Motor neuron (in vitro differentiated cells): Measurements from ENCODE around the gene LRRC3C. TPM values are rescaled to one million over a fixed set of nuclear protein-coding genes. Genes with fewer than 3 reads are reported as not detected.

Experiments used
- ATAC-seq, 8 experiments: fragments of 200-7000 bp; cut with Tn5 transposase; replicated peaks in 6 of 8; 2 replicates each; pipeline ENCODE4 v1.8.0; 2021; ENCODE audit warnings: mild to moderate bottlenecking in 8 of 8, moderate library complexity in 8 of 8
- H3K27ac ChIP-seq, 2 donors: fragments of 250-450 bp; sonication (Bioruptor Pico); 2 replicates each; pipeline ENCODE4 v1.9.0; 2021; ENCODE audit warnings: antibody characterized with exemption in 2 of 2, mild to moderate bottlenecking in 2 of 2, moderate library complexity in 1 of 2
- H3K4me1 ChIP-seq, 2 donors: fragments of 250-450 bp; sonication (Bioruptor Pico); replicated peaks in 1 of 2; 2 replicates each; pipeline ENCODE4 v1.6.1; 2021; ENCODE audit warnings: antibody characterized with exemption in 2 of 2, mild to moderate bottlenecking in 2 of 2, moderate library complexity in 1 of 2
- H3K4me3 ChIP-seq, 5 donors: fragments of 250-450 bp; sonication (Bioruptor Pico); 2 replicates each; pipeline ENCODE4 v1.9.0; 2021; ENCODE audit warnings: antibody characterized with exemption in 5 of 5, mild to moderate bottlenecking in 5 of 5, moderate library complexity in 4 of 5
- WGBS, 10 experiments: fragments of 450-650 bp; shearing (Covaris generic); methylation state at CpG; one replicate each; pipeline ENCODE4 v1.0.0; 2022; 5-methylcytosine and 5-hydroxymethylcytosine counted together
- in situ Hi-C, 9 experiments: fragments of 400-800 bp; cut with MboI; loops; one replicate each; pipeline ENCODE4 v1.15.0; 2021; ENCODE audit warnings: low sequenced_read_pairs in 9 of 9, low pct_unique_long_range_greater_than_20kb in 2 of 9; ENCODE audit not compliant: unreplicated experiment in 9 of 9
- total RNA-seq, 8 experiments: library from RNA; unstranded; fragments of 300-600 nt; gene quantifications; 2 replicates each; pipeline versions ENCODE4 v1.2.3 to v1.2.4, GENCODE V29; 2022

The LRRC3C gene
- total RNA-seq, 8 experiments from 2014 or later, result 0.52 TPM; not detected in 7

GRCh38 chr17:39926588-39927100 lies 888 bp upstream of the LRRC3C start:
- 0 to 42% (median 2%) methylated on average over 1 to 8 of the region's 15 CpGs; no CpG with 5 or more reads in 5 of the 10 experiments for WGBS, 10 experiments
- peak in 7 of 8 experiments; percentile 7 to 44 (median 38) for ATAC-seq
- peak overlapping the region; percentile 72 to 96 (median 92) for H3K4me3 ChIP-seq
- H3K4me1 ChIP-seq, result peaks cover 13 to 17% of the 10 kb centered on the region in 2 donors
- peak overlapping the region; percentile 87 to 92 for H3K27ac ChIP-seq
- in situ Hi-C loops, result no loop called here

DNA sequence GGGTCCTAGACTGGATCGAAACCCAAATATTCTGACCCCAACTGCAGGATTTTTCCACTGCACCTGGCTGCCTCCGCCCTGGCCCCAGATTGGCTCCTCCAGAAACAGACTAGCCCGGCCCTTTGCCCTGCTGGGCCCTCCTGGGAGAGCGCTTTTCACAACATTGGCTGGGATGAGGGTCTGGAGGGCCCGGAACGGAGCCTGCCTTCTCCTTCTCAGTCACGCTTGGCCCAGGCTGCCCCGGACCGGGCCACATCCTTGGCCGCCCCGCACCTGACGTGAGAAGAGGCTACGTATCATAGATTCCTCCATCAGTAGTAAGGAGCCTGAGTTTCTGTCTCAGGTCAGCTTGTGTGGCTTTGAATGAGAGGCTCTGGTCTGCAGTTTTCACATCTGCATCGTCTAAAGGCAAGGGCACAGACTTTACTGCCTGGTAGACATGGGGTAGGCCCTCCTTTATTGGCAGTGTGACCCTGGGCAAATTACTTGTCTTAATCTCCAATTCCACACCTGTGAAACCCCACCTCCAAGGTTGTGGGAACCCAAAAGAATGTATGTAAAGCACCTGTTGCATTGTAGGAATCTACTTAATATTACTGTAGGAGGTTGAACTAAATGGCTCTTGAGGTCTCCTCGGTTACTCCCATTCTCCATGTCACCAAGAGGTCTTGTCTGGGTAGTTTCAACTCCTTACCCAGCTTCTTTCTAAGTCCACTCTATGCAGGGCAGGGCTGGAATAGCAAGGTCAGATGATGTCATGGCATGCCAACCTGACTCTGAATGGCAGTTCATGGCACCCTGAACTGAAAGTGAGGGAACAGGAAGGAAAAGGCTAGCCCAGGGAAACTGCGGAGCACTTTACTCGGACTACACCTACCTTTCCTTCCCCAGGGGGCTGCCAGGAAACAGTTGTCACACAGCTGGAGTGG lies 661 bp downstream of the LRRC3C start:
- in situ Hi-C loops, result no loop called here
- WGBS, 10 experiments, result 0 to 70% (median 34%) methylated on average over 1 to 13 of the region's 17 CpGs
- H3K4me1 ChIP-seq, result peaks cover 13 to 17% of the 10 kb centered on the region in 2 donors
- H3K27ac ChIP-seq, result no peak overlapping the region
- peak overlapping the region; percentile 72 to 96 (median 92) for H3K4me3 ChIP-seq
- peak; percentile 2 to 53 (median 7) for ATAC-seq

- peak in 7 of 8 experiments; percentile 0 to 52 (median 13) for ATAC-seq
- Histone ChIP-seq H3K27ac (no peak overlapping the region), H3K4me1 (peaks cover 13 to 17% of the 10 kb centered on the region in 2 donors), H3K4me3 (no peak overlapping the region)
- 5 to 76% (median 57%) methylated on average over 2 to 8 of the region's 8 CpGs; no CpG with 5 or more reads in 1 of the 10 experiments for WGBS, 10 experiments
- in situ Hi-C loops, result no loop called here
These were observed 1.5 kb downstream of the LRRC3C start for GRCh38 chr17:39928858-39929645.

DNA sequence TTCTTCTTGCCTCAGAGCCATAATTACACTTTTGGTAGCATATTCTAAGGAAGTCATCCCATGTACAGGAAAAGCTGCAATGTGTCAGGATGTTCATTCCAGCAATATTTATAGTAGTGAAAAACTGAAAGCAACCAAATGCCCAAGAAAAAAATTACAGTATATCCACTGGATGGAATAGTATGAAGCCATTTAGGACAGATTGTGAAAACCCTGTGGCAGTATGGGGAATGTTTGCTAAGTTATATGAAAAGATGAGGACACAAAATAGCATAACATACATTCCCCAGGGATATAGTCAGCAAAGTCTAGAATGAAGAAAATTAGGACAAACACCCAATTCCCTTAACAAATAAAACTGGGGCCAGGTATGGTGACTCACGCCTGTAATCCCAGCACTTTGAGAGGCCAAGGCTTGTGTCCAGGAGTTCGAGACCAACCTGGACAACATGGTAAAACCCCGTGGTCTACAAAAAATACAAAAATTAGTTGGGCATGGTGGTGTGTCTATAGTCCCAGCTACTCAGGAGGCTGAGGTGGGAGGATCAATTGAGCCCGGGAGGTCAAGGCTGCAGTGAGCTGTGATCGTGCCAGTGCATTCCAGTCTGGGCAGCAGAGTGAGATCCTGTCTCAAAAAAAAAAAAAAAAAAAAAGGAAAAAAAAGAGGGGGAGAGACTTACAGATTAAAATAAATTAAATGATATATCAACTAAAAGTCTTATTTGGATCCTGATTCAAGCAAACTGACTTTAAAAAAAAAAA lies 2.3 kb downstream of the LRRC3C start:
- no peak for ATAC-seq
- Histone ChIP-seq H3K27ac (no peak overlapping the region), H3K4me3 (no peak overlapping the region), H3K4me1 (peaks cover 13 to 17% of the 10 kb centered on the region in 2 donors)
- WGBS, 10 experiments, result 67 to 100% (median 93%) methylated on average over 1 to 5 of the region's 5 CpGs
- in situ Hi-C loops, result no loop called here

DNA sequence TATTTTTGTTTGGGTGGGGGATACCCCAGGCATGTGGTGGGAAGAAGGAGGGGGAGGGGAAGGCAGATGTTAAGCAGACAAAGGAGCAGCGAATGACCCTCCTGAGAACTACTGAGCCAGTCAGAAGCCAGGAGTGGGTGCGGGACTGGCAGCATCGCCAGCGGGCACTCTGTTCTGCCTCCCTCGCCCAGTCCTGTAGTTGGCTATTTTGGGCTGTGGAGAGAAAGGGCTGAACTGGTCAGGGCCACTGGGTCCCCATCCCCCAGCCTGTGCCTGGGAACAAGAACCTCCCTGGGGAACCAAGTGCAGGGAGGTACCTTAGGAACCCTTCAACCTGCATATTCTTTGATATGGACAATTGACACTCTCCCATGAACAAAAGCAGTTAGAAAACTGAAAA lies 6.4 kb downstream of the LRRC3C start:
- ATAC-seq, result no peak
- 80 to 100% (median 83%) methylated on average over 1 to 3 of the region's 5 CpGs; no CpG with 5 or more reads in 6 of the 10 experiments for WGBS, 10 experiments
- Histone ChIP-seq H3K4me1 (peaks cover 0 to under 1% of the 10 kb centered on the region in 2 donors), H3K4me3 (no peak overlapping the region), H3K27ac (no peak overlapping the region)
- in situ Hi-C loops, result no loop called here

DNA sequence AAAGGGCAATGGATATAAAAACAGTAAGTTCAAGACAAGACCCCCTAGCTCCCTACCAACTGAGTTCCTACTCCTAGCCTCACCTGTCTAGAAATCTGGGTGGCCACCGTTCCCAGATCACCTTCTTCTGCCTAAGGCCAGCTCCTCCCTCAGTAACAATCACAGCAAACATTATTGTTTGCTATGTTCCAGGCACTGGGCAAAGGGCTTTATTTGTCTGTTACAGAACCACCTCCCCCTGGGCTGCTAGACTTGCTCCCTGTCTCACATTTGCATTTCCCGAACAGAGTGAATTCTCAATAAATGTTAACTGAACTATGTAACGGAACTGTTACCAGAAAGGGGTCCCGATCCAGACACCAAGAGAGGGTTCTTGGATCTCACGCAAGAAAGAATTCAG lies 6.8 kb downstream of the LRRC3C start:
- WGBS, 10 experiments, result 53 to 100% (median 88%) methylated on average over 1 to 5 of the region's 5 CpGs; no CpG with 5 or more reads in 1 of the 10 experiments
- H3K27ac ChIP-seq, result no peak overlapping the region
- no peak overlapping the region for H3K4me3 ChIP-seq
- no peak for ATAC-seq
- H3K4me1 ChIP-seq, result peaks cover 2 to 4% of the 10 kb centered on the region in 2 donors
- in situ Hi-C loops, result no loop called here

- ATAC-seq, result peak in 2 of 8 experiments; percentile 38 to 71
- WGBS, 10 experiments, result 0 to 100% (median 100%) methylated on average over 1 to 2 of the region's 3 CpGs; no CpG with 5 or more reads in 5 of the 10 experiments
- Histone ChIP-seq H3K27ac (no peak overlapping the region), H3K4me3 (no peak overlapping the region), H3K4me1 (peaks cover 6 to 7% of the 10 kb centered on the region in 2 donors)
- in situ Hi-C loops, result no loop called here
These were observed 8.4 kb downstream of the LRRC3C start for GRCh38 chr17:39935909-39936308.

DNA sequence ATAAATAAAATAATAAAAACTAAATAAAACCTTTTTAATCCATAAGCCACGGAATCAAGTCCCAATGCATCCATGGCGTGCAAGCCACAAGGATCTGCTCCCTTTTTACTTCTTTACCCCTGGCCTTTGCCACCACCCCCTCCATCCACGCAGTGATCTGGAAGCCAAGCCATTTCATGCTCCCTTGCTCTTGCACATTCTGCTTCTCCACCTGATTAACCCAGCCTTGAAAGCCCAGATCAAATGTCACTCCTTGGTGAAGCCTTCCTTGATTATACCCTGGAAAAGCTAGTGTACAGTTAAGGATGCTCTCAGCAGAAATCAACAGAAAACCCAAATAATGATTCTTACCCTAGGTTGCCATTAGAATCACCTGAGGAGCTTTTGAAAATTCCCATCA lies 9.9 kb downstream of the LRRC3C start:
- Histone ChIP-seq H3K27ac (no peak overlapping the region), H3K4me1 (peaks cover 6 to 7% of the 10 kb centered on the region in 2 donors), H3K4me3 (no peak overlapping the region)
- 76 to 100% (median 100%) methylated on average over 1 to 3 of the region's 3 CpGs; no CpG with 5 or more reads in 5 of the 10 experiments for WGBS, 10 experiments
- in situ Hi-C loops, result no loop called here
- no peak for ATAC-seq

GRCh38 chr17:39938140-39938869 lies 10.8 kb downstream of the LRRC3C start:
- H3K4me3 ChIP-seq, result no peak overlapping the region
- H3K4me1 ChIP-seq, result peaks cover 6 to 7% of the 10 kb centered on the region in 2 donors
- in situ Hi-C loops, result no loop called here
- H3K27ac ChIP-seq, result no peak overlapping the region
- ATAC-seq, result no peak
- WGBS, 10 experiments, result 0 to 93% (median 76%) methylated on average over 1 to 6 of the region's 8 CpGs; no CpG with 5 or more reads in 1 of the 10 experiments

DNA sequence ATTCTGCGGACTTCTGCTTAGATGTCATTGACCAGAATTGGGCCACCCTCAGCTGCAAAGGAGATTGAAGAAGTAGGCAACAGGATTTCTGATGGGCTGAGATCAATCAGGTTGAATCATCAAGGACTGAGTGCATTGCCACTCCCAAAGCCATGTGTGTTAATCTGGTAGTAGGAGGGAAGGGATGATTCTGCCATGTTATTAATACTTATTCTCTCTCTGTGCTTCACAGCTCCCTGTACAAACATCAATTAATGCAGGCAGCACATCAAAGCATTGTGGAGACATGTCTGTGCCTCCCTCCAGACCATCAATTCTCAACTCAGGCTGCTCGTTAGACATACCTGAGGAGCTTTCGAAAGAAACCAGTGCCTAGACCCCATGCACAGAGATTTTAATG lies 11.6 kb downstream of the LRRC3C start:
- WGBS, 10 experiments, result 80 to 100% (median 100%) methylated on average over 1 to 3 of the region's 3 CpGs; no CpG with 5 or more reads in 5 of the 10 experiments

DNA sequence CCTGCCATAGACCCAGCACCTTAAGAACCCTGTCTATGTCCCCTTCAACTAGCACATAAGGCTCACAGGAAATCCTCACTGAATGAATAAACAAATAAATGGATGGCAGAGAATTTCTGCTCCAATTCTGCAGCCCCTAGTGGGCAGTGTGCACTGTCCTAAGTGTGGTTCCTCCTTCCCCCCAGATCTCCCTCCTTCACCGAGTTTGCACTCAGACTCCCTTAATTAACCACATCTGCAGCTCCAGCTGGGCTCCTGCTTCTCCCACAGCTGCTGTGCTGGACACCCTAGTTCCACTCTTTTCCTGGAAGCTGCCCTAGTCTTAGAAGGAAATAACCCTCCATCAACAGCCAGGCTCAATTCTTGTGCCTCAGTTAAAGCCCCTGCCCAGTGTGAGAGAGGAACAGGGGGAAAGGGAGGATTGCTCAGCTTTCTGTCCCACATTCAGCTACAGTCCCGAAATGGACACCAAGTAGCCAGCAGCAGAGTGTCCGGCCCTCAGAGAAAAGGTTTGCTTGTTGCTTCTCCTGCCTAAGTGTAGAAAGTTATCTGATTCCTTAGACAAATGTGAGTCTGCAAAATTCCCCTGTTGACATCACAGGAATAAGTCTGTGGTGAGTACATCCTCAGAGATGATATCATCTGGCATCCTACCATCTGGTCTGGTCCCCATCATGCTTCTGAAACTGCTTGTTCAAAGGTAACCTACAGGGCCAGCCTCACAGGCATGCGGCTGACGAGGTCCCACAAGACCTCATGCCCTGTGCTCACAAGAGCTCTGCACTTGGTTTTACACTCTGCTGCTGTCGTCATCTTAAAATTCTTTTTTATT lies 12.3 kb downstream of the LRRC3C start:
- Histone ChIP-seq H3K4me1 (peaks cover 6 to 7% of the 10 kb centered on the region in 2 donors), H3K27ac (no peak overlapping the region), H3K4me3 (no peak overlapping the region)
- in situ Hi-C loops, result loop anchor here in 1 of 9 experiments (10.0 kb wide), 1 partner anchor 45 kb away; no protein-coding TSS in a partner anchor
- ATAC-seq, result peak; percentile 52 to 94 (median 76)
- WGBS, 10 experiments, result 0 to 83% (median 36%) methylated on average over 1 to 5 of the region's 6 CpGs; no CpG with 5 or more reads in 1 of the 10 experiments

More for the DNA sequence above, 11.6 kb downstream of the LRRC3C start:
- Histone ChIP-seq H3K27ac (no peak overlapping the region), H3K4me3 (no peak overlapping the region), H3K4me1 (peaks cover 6 to 7% of the 10 kb centered on the region in 2 donors)
- in situ Hi-C loops, result no loop called here
- peak in 7 of 8 experiments; percentile 14 to 62 (median 38) for ATAC-seq
